B cell (primary cell): ENCODE results near the gene EGFL7. TPM values are rescaled to one million over a fixed set of nuclear protein-coding genes. Genes with fewer than 3 reads are reported as not detected.

Experiments used
- ATAC-seq: fragments of 200-7000 bp; cut with Tn5 transposase; one replicate; pipeline ENCODE4 v1.10.0; 2021; ENCODE audit warnings: low read depth, mild to moderate bottlenecking, moderate number of reproducible peaks, moderate library complexity
- CTCF ChIA-PET: fragments of 350-600 bp; sonication (Branson Sonifier 250); formaldehyde crosslinking; loops from one replicate; lab custom pipeline; 2021; ENCODE audit warnings: antibody characterized with exemption, inconsistent platforms; lab: Charles Lee
- POLR2A ChIA-PET: fragments of 350-600 bp; sonication (Branson Sonifier 250); formaldehyde crosslinking; loops from one replicate; lab custom pipeline; 2021; ENCODE audit warnings: antibody characterized with exemption; lab: Charles Lee
- DNase-seq: peaks from one replicate; pipeline ENCODE4 v3.0.0; 2013
- H2AFZ ChIP-seq: 2 replicates; pipeline ENCODE4 v1.6.1; 2012; ENCODE audit warnings: mild to moderate bottlenecking, low read depth, low read length; ENCODE audit not compliant: insufficient read depth, poor library complexity, severe bottlenecking
- H3K27ac ChIP-seq, 2 donors: 1 replicate in 1 of 2; 2 replicates in 1 of 2; pipeline ENCODE4 v1.5.1; 2012 to 2013; ENCODE audit warnings: low read length in 2 of 2, mild to moderate bottlenecking in 2 of 2, moderate library complexity in 1 of 2
- H3K27me3 ChIP-seq, 4 experiments: fragments of 200-600 bp in 1 of 4; sonication (generic) in 1 of 4; replicated peaks in 1 of 4; 1 replicate in 2 of 4; 2 replicates in 2 of 4; pipeline versions ENCODE4 v1.6.1 to v1.7.0; 2013 to 2016; ENCODE audit warnings: low read length in 3 of 4, mild to moderate bottlenecking in 2 of 4, mixed read lengths in 1 of 4, moderate library complexity in 1 of 4; ENCODE audit not compliant: insufficient read depth in 4 of 4, control insufficient read depth in 3 of 4; ENCODE audit errors: control extremely low read depth in 1 of 4
- H3K36me3 ChIP-seq, 2 experiments: replicated peaks in 1 of 2; 1 replicate in 1 of 2; 2 replicates in 1 of 2; pipeline versions ENCODE4 v1.6.1 to v1.7.1; 2013; ENCODE audit warnings: low read length in 1 of 2; ENCODE audit not compliant: insufficient read depth in 2 of 2, control insufficient read depth in 1 of 2; ENCODE audit errors: control extremely low read depth in 1 of 2, extremely low read depth in 1 of 2
- H3K4me1 ChIP-seq, 2 donors: fragments of 200-600 bp in 1 of 2; sonication (generic) in 1 of 2; 1 replicate in 1 of 2; 2 replicates in 1 of 2; pipeline versions ENCODE4 v1.5.1 to v1.6.1; 2013 to 2017; ENCODE audit warnings: low read length in 2 of 2; ENCODE audit not compliant: control insufficient read depth in 2 of 2, insufficient read depth in 2 of 2
- H3K4me2 ChIP-seq: replicated peaks from 2 replicates; pipeline ENCODE3; 2012; ENCODE audit warnings: mild to moderate bottlenecking, low read depth, low read length; ENCODE audit not compliant: poor library complexity, severe bottlenecking
- H3K4me3 ChIP-seq, 5 experiments: fragments of 200-600 bp in 1 of 5; sonication (generic) in 1 of 5; 1 replicate in 3 of 5; 2 replicates in 2 of 5; pipeline versions ENCODE4 v1.5.1 to v1.7.0; 2011 to 2016; ENCODE audit warnings: low read length in 4 of 5, mild to moderate bottlenecking in 4 of 5, low read depth in 2 of 5, control low read depth in 1 of 5, moderate library complexity in 1 of 5; ENCODE audit not compliant: insufficient read depth in 1 of 5; ENCODE audit errors: control extremely low read depth in 1 of 5, extremely low read depth in 1 of 5
- H3K79me2 ChIP-seq: fragments of 200-600 bp; sonication (generic); one replicate; pipeline ENCODE4 v1.6.0; 2016; ENCODE audit warnings: low read length; ENCODE audit not compliant: control insufficient read depth, insufficient read depth
- H3K9ac ChIP-seq: fragments of 200-600 bp; sonication (generic); 2 replicates; pipeline ENCODE4 v1.6.1; 2017; ENCODE audit warnings: mild to moderate bottlenecking, low read length, moderate library complexity
- H3K9me3 ChIP-seq, 3 donors: one replicate each; pipeline versions ENCODE4 v1.6.1 to v1.7.1; 2013; ENCODE audit warnings: low read length in 2 of 3; ENCODE audit not compliant: control insufficient read depth in 2 of 3, insufficient read depth in 1 of 3; ENCODE audit errors: control extremely low read depth in 1 of 3
- H4K20me1 ChIP-seq: 2 replicates; pipeline ENCODE4 v1.6.0; 2012; ENCODE audit warnings: mild to moderate bottlenecking, low read length; ENCODE audit not compliant: insufficient read depth, control insufficient read depth, poor library complexity, severe bottlenecking
- H3K27ac Mint-ChIP-seq: one replicate; pipeline ENCODE4 v1.8.0; 2021; ENCODE audit warnings: mixed read lengths
- H3K27me3 Mint-ChIP-seq: one replicate; pipeline ENCODE4 v1.8.0; 2021; ENCODE audit warnings: mixed read lengths
- H3K4me1 Mint-ChIP-seq: one replicate; pipeline ENCODE4 v1.8.0; 2021; ENCODE audit warnings: mixed read lengths
- H3K4me3 Mint-ChIP-seq: one replicate; pipeline ENCODE4 v1.8.0; 2021; ENCODE audit warnings: mixed read lengths
- H3K9me3 Mint-ChIP-seq: one replicate; pipeline ENCODE4 v1.8.0; 2022; ENCODE audit warnings: mixed read lengths; ENCODE audit not compliant: insufficient read depth
- CTCF ChIP-seq: fragments of 200-600 bp; IDR thresholded peaks from one replicate; pipeline ENCODE4 v1.8.0; 2022; ENCODE audit warnings: antibody characterized with exemption, mild to moderate bottlenecking
- EZH2 ChIP-seq: IDR thresholded peaks from 2 replicates; pipeline ENCODE4 v1.6.1; 2012; ENCODE audit warnings: borderline replicate concordance, low read depth, mild to moderate bottlenecking, moderate library complexity, low read length; ENCODE audit not compliant: insufficient read depth, poor library complexity, severe bottlenecking
- WGBS: methylation state at CpG from one replicate; pipeline ENCODE4 v1.1.5; 2013; ENCODE audit warnings: missing lambda C conversion rate; ENCODE audit not compliant: insufficient coverage; 5-methylcytosine and 5-hydroxymethylcytosine counted together
- intact Hi-C: fragments of 100-400 bp; cut with micrococcal nuclease; formaldehyde crosslinking; loops from one replicate; pipeline ENCODE4 v1.10.0; 2022
- polyA plus RNA-seq: library from polyadenylated mRNA; depleted of rRNA; stranded (reverse); fragments of >200 nt; gene quantifications from 2 replicates; pipeline ENCODE4 v1.2.3, GENCODE V29; 2012
- total RNA-seq, 2 donors: library from RNA; stranded (reverse); fragments of 120-200 nt in 1 of 2; gene quantifications; 1 replicate in 1 of 2; 2 replicates in 1 of 2; pipeline versions ENCODE4 v1.2.3 to v1.2.4, GENCODE V29; 2013 to 2022

Gene EGFL7
- total and polyA plus RNA-seq, 2 donors (not counting 1 experiment from before 2014, with no cell fraction given), result 0.34 TPM; not detected in 1

GRCh38 chr9:136674786-136675349 lies 12.2 kb downstream of the EGFL7 start:
- peaks cover 0 to 5% of the 10 kb centered on the region in 2 donors for H3K4me1 ChIP-seq
- ChIA-PET CTCF (interaction anchor here (1.4 to 1.5 kb wide), 2 partner anchors 11 to 189 kb away, joined by 3 read pairs; no protein-coding TSS in a partner anchor), POLR2A (interaction anchor here (0.6 kb wide), 1 partner anchor 58 kb away, joined by 4 read pairs; no protein-coding TSS in a partner anchor)
- H3K27me3 ChIP-seq, result peaks cover 0 to 6% (median 0%) of the 10 kb centered on the region in 4 experiments
- H2AFZ ChIP-seq, result no peak overlapping the region
- no peak overlapping the region for H3K4me2 ChIP-seq
- no peak for DNase-seq
- no peak overlapping the region for H3K27ac ChIP-seq
- no peak overlapping the region for H3K4me3 ChIP-seq
- intact Hi-C loops, result no loop called here
- peaks cover 3% of the 10 kb centered on the region for H3K79me2 ChIP-seq
- H3K4me3 Mint-ChIP-seq, result no peak overlapping the region
- no peak for ATAC-seq
- H3K27ac Mint-ChIP-seq, result no peak overlapping the region
- no peak overlapping the region for H3K9ac ChIP-seq
- H3K4me1 Mint-ChIP-seq, result no peaks in the 10 kb centered on the region
- WGBS, result 85% methylated on average over 11 of the region's 11 CpGs
- H3K9me3 ChIP-seq, result no peaks in the 10 kb centered on the region
- no peaks in the 10 kb centered on the region for H3K27me3 Mint-ChIP-seq
- H3K9me3 Mint-ChIP-seq, result no peaks in the 10 kb centered on the region
- peaks cover 0 to 12% of the 10 kb centered on the region in 2 experiments for H3K36me3 ChIP-seq
- TF ChIP-seq CTCF (no peak), EZH2 (no peak)
- peaks cover 37% of the 10 kb centered on the region for H4K20me1 ChIP-seq
